CD8-positive, alpha-beta memory T cell (primary cell): ENCODE results near the gene RAPSN. TPM values are rescaled to one million over a fixed set of nuclear protein-coding genes. Genes with fewer than 3 reads are reported as not detected.

Experiments used
- CTCF ChIA-PET: fragments of 350-600 bp; sonication (Branson Sonifier 250); formaldehyde crosslinking; loops from one replicate; lab custom pipeline; 2021; ENCODE audit warnings: antibody characterized with exemption; lab: Charles Lee
- POLR2A ChIA-PET: fragments of 350-600 bp; sonication (Branson Sonifier 250); formaldehyde crosslinking; loops from one replicate; lab custom pipeline; 2021; ENCODE audit warnings: antibody characterized with exemption; lab: Charles Lee
- DNase-seq, 5 donors: peaks; one replicate each; pipeline versions ENCODE4 v3.0.0 to v3.0.0-alpha.2; 2020 to 2022; ENCODE audit warnings: mixed read lengths in 1 of 5
- H3K27ac ChIP-seq: one replicate; pipeline ENCODE4 v1.7.0; 2013; ENCODE audit warnings: low read depth, mild to moderate bottlenecking, low read length, moderate library complexity
- H3K27me3 ChIP-seq: 2 replicates; pipeline ENCODE4 v1.7.0; 2013; ENCODE audit warnings: low read length, mild to moderate bottlenecking; ENCODE audit not compliant: insufficient read depth, poor library complexity, severe bottlenecking
- H3K36me3 ChIP-seq: 2 replicates; pipeline ENCODE4 v1.7.0; 2013; ENCODE audit warnings: mild to moderate bottlenecking, low read length, moderate library complexity; ENCODE audit not compliant: insufficient read depth
- H3K4me1 ChIP-seq: 2 replicates; pipeline ENCODE4 v1.7.0; 2013; ENCODE audit warnings: mild to moderate bottlenecking, low read length, moderate library complexity; ENCODE audit not compliant: insufficient read depth
- H3K4me3 ChIP-seq: 2 replicates; pipeline ENCODE4 v1.7.0; 2013; ENCODE audit warnings: mild to moderate bottlenecking, low read length
- H3K9me3 ChIP-seq: 2 replicates; pipeline ENCODE4 v1.7.0; 2013; ENCODE audit warnings: mild to moderate bottlenecking, low read length
- H3K27ac Mint-ChIP-seq, 8 donors: one replicate each; pipeline ENCODE4 v1.8.0; 2020 to 2021; ENCODE audit warnings: mixed read lengths in 8 of 8, mild to moderate bottlenecking in 6 of 8, inconsistent platforms in 3 of 8, moderate library complexity in 3 of 8
- H3K27me3 Mint-ChIP-seq, 2 donors: one replicate each; pipeline ENCODE4 v1.8.0; 2020 to 2021; ENCODE audit warnings: mixed read lengths in 2 of 2, mild to moderate bottlenecking in 1 of 2, moderate library complexity in 1 of 2
- H3K36me3 Mint-ChIP-seq, 3 donors: one replicate each; pipeline ENCODE4 v1.8.0; 2020 to 2021; ENCODE audit warnings: mixed read lengths in 3 of 3, inconsistent platforms in 1 of 3, mild to moderate bottlenecking in 1 of 3
- H3K4me1 Mint-ChIP-seq, 3 donors: one replicate each; pipeline ENCODE4 v1.8.0; 2020 to 2021; ENCODE audit warnings: mixed read lengths in 3 of 3, inconsistent platforms in 1 of 3, mild to moderate bottlenecking in 1 of 3
- H3K4me3 Mint-ChIP-seq, 7 donors: one replicate each; pipeline ENCODE4 v1.8.0; 2020 to 2021; ENCODE audit warnings: mixed read lengths in 7 of 7, mild to moderate bottlenecking in 6 of 7, moderate library complexity in 4 of 7, inconsistent platforms in 2 of 7
- H3K9me3 Mint-ChIP-seq, 5 donors: one replicate each; pipeline ENCODE4 v1.8.0; 2020 to 2022; ENCODE audit warnings: mixed read lengths in 5 of 5, mild to moderate bottlenecking in 3 of 5, moderate library complexity in 2 of 5, inconsistent platforms in 1 of 5
- polyA plus RNA-seq: library from polyadenylated mRNA; unstranded; fragments of 300-500 nt; fragmentation: Illumina TruSeq; gene quantifications from one replicate; pipeline ENCODE4 v1.2.3, GENCODE V29; 2021
- total RNA-seq, 2 experiments: library from RNA; stranded (reverse); gene quantifications; one replicate each; pipeline ENCODE4 v1.2.3, GENCODE V29; 2021

The RAPSN gene
- total and polyA plus RNA-seq, 3 experiments from 2014 or later: 0.29 to 0.79 TPM; not detected in 1

DNA sequence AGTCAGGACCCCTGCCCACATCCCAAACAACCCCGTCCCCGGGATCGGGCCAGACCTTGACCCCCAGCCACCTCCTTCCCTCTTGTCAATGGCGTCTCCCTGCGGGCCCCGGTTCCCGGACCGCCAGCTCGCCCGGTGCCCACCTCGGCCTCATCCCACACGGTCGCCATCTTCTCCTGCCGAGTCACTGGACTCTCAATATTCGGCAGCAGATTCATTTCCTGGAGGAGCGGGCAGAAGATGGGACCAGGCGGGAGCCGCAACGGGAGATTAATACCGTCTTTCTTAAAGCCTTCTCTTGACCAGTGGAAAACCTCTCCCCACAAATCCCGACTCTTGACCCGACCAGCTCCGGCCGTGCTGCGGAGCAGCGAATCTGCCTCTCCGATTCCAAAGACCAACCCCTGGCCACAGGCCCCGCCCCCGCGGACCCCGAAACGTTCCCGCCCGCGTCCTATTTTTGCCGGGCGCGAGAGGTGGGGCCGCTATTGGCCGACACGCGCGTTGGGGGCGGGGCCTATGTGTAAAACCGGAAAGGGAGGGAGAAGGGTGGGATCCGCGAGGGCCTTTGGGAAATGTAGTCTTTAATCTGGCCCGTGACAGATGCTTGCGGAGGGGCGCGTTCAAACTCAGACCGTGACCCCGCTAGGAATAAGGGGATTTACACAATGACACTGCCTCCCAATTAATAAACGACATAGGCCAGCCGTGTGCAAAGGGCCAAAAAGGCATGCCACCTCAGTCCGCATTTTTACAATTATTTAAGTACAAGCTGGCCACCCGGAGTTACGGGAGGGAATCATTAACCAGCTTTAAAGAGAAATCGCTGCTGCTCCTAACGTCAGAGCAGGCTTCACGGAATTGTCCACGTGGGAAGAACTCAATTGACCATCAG is 22.6 kb downstream of the RAPSN start, which contains the start of gene PSMC3:
PSMC3 (minus strand) TSS at position 378 of the 895 bp plus-strand sequence; CDS start at position 218, 160 bp downstream.
- H3K4me3 ChIP-seq: peak within 1 kb of the TSS; percentile 99
- no peaks in the 10 kb centered on the region for H3K9me3 ChIP-seq
- H3K36me3 Mint-ChIP-seq: peaks cover 4 to 51% (median 5%) of the 10 kb centered on the region in 3 donors
- peaks cover 23 to 31% (median 31%) of the 10 kb centered on the region in 3 donors for H3K4me1 Mint-ChIP-seq
- H3K27ac ChIP-seq: peak within 1 kb of the TSS; percentile 93
- peaks cover 0 to 5% of the 10 kb centered on the region in 2 donors for H3K27me3 Mint-ChIP-seq
- peak within 1 kb of the TSS; percentile 93 to 99 (median 99) for H3K4me3 Mint-ChIP-seq
- H3K36me3 ChIP-seq: peaks cover 24% of the 10 kb centered on the region
- CTCF ChIA-PET: interaction anchor here (0.6 to 5.5 kb wide), 6 partner anchors 15 to 213 kb away, joined by 3 to 24 read pairs (median 3); no protein-coding TSS in a partner anchor
- H3K9me3 Mint-ChIP-seq: no peaks in the 10 kb centered on the region
- peak; percentile 95 to 97 (median 97) for DNase-seq
- POLR2A ChIA-PET: interaction anchor here (0.8 to 1.8 kb wide), 6 partner anchors 10 to 341 kb away, joined by 3 to 6 read pairs (median 5); partner anchors contain the start of gene ACP2
- H3K27me3 ChIP-seq: no peaks in the 10 kb centered on the region
- peak within 1 kb of the TSS; percentile 84 to 99 (median 98) for H3K27ac Mint-ChIP-seq
- peaks cover 13% of the 10 kb centered on the region for H3K4me1 ChIP-seq

DNA sequence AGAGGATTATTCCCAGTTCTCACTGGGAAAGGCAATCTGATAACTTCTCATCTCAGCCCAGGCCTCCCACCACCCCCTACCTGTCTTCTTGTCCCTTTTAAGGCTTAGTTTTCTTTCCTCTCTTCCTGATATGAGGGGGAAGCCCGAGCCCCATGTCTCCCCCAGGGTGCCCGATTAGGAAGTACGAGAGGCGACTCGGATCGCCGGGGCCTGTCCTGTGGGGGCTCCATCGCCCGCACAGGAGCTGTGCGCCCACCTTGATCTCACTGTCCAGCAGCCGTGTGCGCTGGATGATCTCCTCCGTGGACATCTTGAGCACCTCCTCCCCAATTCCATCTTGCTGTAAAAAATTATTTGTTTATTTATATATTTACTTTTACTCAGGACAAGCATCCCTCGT is 23.3 kb downstream of the RAPSN start:
- Mint-ChIP-seq H3K36me3 (peaks cover 5 to 55% (median 6%) of the 10 kb centered on the region in 3 donors), H3K4me3 (peak overlapping the region; percentile 93 to 99 (median 99)), H3K9me3 (no peaks in the 10 kb centered on the region), H3K27me3 (peaks cover 0 to 1% of the 10 kb centered on the region in 2 donors), H3K4me1 (peaks cover 23 to 31% (median 31%) of the 10 kb centered on the region in 3 donors), H3K27ac (peak overlapping the region; percentile 84 to 99 (median 98))
- Histone ChIP-seq H3K36me3 (peaks cover 26% of the 10 kb centered on the region), H3K9me3 (no peaks in the 10 kb centered on the region), H3K4me1 (peaks cover 13% of the 10 kb centered on the region), H3K4me3 (peak overlapping the region; percentile 99), H3K27me3 (no peaks in the 10 kb centered on the region), H3K27ac (peak overlapping the region; percentile 93)
- ChIA-PET CTCF (interaction anchor here (1.0 to 5.5 kb wide), 3 partner anchors 14 to 128 kb away, joined by 3 to 24 read pairs (median 11); no protein-coding TSS in a partner anchor), POLR2A (interaction anchor here (1.4 to 1.8 kb wide), 5 partner anchors 9 to 177 kb away, joined by 3 to 6 read pairs (median 6); partner anchors contain the start of gene ACP2)
- no peak for DNase-seq

DNA sequence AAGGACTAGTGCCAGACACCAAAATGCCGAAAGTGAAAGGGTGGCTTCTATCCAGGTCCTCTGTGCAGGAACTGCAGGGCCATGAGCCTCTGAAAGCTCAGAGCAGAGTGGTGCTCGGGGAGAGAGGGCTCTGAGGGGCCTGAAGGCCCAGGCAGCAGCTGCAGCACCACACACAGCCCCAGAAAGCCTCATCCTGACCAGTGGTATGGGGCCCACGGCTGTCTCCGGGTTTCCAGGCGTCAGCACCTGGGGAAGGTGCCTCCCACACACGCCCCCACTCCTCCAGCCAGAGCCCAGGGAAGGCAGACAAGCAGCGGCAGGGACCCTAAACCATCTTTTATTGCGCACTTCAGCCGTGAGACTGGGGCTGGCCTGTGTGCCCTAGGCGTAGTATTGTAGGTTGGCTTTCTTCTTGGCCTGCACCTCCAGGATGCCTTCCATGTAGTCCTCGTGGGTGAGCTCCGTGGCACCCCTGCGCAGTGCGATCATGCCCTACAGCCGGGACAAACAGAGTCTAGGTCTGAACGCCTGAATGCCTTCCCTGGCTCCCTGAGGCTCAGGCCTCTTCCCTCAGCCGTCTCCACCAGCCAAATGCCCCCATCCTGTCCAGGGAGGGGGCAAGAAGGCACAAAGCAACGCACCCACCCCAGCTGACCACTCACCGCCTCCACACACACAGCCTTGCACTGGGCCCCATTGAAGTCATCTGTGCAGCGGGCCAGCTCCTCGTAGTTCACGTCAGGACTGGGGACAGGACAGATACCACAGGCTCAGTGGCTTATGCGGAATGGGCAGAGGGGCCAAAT is 30.3 kb downstream of the RAPSN start:
- Histone ChIP-seq H3K4me3 (no peak overlapping the region), H3K27ac (no peak overlapping the region), H3K4me1 (no peaks in the 10 kb centered on the region), H3K9me3 (no peaks in the 10 kb centered on the region), H3K36me3 (peaks cover 42% of the 10 kb centered on the region), H3K27me3 (no peaks in the 10 kb centered on the region)
- ChIA-PET CTCF (interaction anchor here (1.2 kb wide), 1 partner anchor 45 kb away, joined by 5 read pairs; no protein-coding TSS in a partner anchor), POLR2A (no interaction called here)
- Mint-ChIP-seq H3K27ac (peak overlapping the region in 2 of 8 donors; percentile 4 to 77), H3K27me3 (no peaks in the 10 kb centered on the region), H3K4me3 (no peak overlapping the region), H3K36me3 (peaks cover 0 to 82% (median 17%) of the 10 kb centered on the region in 3 donors), H3K9me3 (no peaks in the 10 kb centered on the region), H3K4me1 (peaks cover 0 to 4% (median 0%) of the 10 kb centered on the region in 3 donors)
- no peak for DNase-seq

DNA sequence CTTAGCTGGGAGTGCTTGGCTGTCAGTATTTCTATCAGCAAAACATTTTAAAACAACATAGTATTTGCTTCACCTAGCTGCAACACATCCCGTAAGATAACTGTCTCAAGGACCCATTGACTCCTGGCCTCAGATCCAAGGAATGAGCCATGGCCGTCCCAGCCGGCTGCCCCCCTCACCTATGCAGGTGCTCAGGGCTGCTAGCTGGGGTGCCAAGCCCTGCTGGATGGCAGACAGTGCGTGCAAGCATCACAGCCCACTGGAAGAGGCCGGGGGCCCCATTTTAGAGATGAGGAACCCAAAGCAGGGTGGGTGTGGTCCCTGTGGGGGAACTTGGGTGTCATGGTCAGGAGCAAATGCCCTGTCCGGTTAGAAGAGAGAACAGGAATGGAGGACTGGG is 31.2 kb downstream of the RAPSN start:
- peaks cover 0 to 77% (median 18%) of the 10 kb centered on the region in 3 donors for H3K36me3 Mint-ChIP-seq
- Histone ChIP-seq H3K4me1 (no peaks in the 10 kb centered on the region), H3K27me3 (no peaks in the 10 kb centered on the region), H3K9me3 (no peaks in the 10 kb centered on the region), H3K4me3 (no peak overlapping the region), H3K27ac (no peak overlapping the region), H3K36me3 (peaks cover 37% of the 10 kb centered on the region)
- H3K4me1 Mint-ChIP-seq: peaks cover 0 to 4% (median 0%) of the 10 kb centered on the region in 3 donors
- ChIA-PET CTCF (interaction anchor here (1.2 kb wide), 1 partner anchor 44 kb away, joined by 5 read pairs; no protein-coding TSS in a partner anchor), POLR2A (no interaction called here)
- H3K4me3 Mint-ChIP-seq: no peak overlapping the region
- H3K27me3 Mint-ChIP-seq: no peaks in the 10 kb centered on the region
- no peaks in the 10 kb centered on the region for H3K9me3 Mint-ChIP-seq
- no peak overlapping the region for H3K27ac Mint-ChIP-seq
- no peak for DNase-seq

DNA sequence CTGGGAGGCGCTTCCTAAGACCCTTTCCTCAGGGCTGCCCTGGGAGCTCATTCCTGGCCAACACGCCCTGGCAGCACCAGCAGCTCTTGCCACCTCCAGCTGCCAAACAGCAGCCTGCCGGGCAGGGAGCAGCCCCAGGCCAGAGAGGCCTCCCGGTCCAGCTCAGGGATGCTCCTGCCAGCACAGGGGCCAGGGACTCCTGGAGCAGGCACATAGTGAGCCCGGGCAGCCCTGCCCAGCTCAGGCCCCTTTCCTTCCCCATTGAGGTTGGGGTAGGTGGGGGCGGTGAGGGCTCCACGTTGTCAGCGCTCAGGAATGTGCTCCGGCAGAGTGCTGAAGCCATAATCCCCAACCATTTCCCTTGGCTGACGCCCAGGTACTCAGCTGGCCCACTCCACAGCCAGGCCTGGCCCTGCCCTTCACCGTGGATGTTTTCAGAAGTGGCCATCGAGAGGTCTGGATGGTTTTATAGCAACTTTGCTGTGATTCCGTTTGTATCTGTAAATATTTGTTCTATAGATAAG is 32.9 kb downstream of the RAPSN start:
- no peak for DNase-seq
- no peaks in the 10 kb centered on the region for H3K27me3 Mint-ChIP-seq
- H3K9me3 Mint-ChIP-seq: no peaks in the 10 kb centered on the region
- H3K4me1 Mint-ChIP-seq: peaks cover 0 to 4% (median 2%) of the 10 kb centered on the region in 3 donors
- no peak overlapping the region for H3K27ac ChIP-seq
- peaks cover 32% of the 10 kb centered on the region for H3K36me3 ChIP-seq
- ChIA-PET POLR2A (interaction anchor here (0.6 kb wide), 1 partner anchor 148 kb away, joined by 5 read pairs; no protein-coding TSS in a partner anchor), CTCF (interaction anchor here (1.3 kb wide), 1 partner anchor 42 kb away, joined by 5 read pairs; no protein-coding TSS in a partner anchor)
- H3K4me1 ChIP-seq: no peaks in the 10 kb centered on the region
- no peaks in the 10 kb centered on the region for H3K9me3 ChIP-seq
- H3K27me3 ChIP-seq: no peaks in the 10 kb centered on the region
- peaks cover 0 to 72% (median 15%) of the 10 kb centered on the region in 3 donors for H3K36me3 Mint-ChIP-seq
- H3K27ac Mint-ChIP-seq: no peak overlapping the region
- H3K4me3 Mint-ChIP-seq: no peak overlapping the region
- no peak overlapping the region for H3K4me3 ChIP-seq

DNA sequence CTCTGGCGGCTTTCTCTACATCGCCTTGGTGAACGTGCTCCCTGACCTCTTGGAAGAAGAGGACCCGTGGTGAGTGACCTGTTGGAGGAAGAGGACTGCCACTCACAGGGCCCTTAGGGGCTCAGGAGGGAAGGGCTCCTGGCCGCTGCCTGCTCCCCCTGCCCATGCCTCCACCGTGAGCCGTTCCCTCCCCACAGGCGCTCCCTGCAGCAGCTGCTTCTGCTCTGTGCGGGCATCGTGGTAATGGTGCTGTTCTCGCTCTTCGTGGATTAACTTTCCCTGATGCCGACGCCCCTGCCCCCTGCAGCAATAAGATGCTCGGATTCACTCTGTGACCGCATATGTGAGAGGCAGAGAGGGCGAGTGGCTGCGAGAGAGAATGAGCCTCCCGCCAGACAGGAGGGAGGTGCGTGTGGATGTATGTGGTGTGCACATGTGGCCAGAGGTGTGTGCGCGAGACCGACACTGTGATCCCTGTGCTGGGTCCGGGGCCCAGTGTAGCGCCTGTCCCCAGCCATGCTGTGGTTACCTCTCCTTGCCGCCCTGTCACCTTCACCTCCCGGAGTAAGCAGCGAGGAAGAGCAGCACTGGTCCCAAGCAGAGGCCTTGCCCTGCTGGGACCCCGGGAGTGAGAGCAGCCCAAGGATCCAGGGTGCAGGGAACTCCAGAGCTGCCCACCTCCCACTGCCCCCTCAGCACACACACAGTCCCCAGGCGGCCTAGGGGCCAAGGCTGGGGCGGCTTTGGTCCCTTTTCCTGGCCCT is 33.7 kb downstream of the RAPSN start:
- Mint-ChIP-seq H3K27ac (peak overlapping the region in 2 of 8 donors; percentile 54 to 60), H3K4me1 (peaks cover 0 to 5% (median 4%) of the 10 kb centered on the region in 3 donors), H3K36me3 (peaks cover 0 to 67% (median 15%) of the 10 kb centered on the region in 3 donors), H3K27me3 (no peaks in the 10 kb centered on the region), H3K4me3 (peak overlapping the region in 1 of 7 donors; percentile 15), H3K9me3 (no peaks in the 10 kb centered on the region)
- ChIA-PET CTCF (no interaction called here), POLR2A (no interaction called here)
- H3K9me3 ChIP-seq: no peaks in the 10 kb centered on the region
- no peak for DNase-seq
- no peak overlapping the region for H3K4me3 ChIP-seq
- no peaks in the 10 kb centered on the region for H3K27me3 ChIP-seq
- H3K36me3 ChIP-seq: peaks cover 26% of the 10 kb centered on the region
- no peaks in the 10 kb centered on the region for H3K4me1 ChIP-seq
- no peak overlapping the region for H3K27ac ChIP-seq
